ENCODE measurements around the gene MEX3D.

The MEX3D gene

DNA sequence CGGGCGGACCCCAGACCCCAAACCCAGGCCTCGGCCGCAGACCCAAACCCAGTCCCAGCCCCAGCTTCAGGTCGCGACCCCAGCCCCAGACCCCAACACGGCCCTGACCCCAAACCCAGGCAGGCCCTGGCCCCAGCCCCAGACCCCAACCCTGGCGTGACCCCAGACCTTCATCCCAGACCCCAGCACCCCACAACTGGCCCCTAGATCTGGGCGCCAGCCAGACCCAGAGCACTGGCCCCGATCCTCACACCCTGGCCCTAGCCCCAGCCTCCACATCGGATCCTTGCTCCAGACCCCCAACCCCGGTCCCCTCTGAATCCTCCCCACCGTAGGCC lies 17.1 kb upstream of the MEX3D start:
- H3K4me1 Mint-ChIP-seq (ENCODE audit: low read depth), result peaks cover 1% of the 10 kb centered on the region
- no peak for DNase-seq (ENCODE audit: low spot score)
- peaks cover 24% of the 10 kb centered on the region for H3K36me3 Mint-ChIP-seq (ENCODE audit: low read depth)
- H3K4me3 Mint-ChIP-seq, result no peak overlapping the region
- H3K27me3 Mint-ChIP-seq (ENCODE audit: low read depth), result no peaks in the 10 kb centered on the region
- no peaks in the 10 kb centered on the region for H3K9me3 Mint-ChIP-seq
- H3K27ac Mint-ChIP-seq, result no peak overlapping the region

DNA sequence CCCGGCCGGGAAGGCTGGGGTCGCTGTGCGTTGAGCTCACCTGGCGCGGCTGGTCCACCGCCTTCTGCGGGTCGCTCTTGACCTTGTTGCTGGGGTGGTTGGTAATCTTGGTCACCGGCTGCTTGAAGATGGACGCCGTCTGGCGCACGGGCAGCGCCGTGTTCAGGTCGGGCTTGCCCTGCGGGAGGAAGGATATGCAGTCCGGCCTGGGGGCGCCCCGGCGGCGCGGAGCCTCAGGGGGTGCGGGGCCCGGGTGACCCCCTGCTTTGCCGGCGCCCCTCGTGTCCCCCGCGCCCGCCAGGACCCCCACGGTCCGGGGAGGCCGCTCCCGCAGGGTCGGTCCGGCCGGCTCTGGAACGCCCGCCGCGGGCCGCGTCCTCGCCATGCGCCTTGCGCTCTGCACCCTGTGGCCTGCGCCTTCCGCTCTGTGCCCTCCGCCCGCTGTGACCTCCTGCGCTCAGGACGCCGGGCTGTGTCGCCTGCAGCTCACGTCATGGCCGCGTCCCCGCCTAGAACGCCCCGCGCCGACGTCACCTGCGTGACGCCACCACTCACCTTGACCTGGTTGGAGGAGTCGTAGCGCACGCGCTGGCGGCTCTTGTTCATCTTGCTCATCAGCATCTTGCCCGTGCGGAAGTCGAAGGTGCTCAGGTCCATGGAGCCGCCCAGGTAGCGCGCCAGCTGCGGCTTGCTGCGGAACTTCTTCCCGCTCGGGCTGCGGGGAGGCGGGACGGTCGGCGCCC lies 16.5 kb upstream of the MEX3D start:
- Mint-ChIP-seq H3K27ac (no peak overlapping the region), H3K4me3 (no peak overlapping the region), H3K9me3 (no peaks in the 10 kb centered on the region), H3K4me1 (ENCODE audit: low read depth) (peaks cover 1% of the 10 kb centered on the region), H3K36me3 (ENCODE audit: low read depth) (peaks cover 27% of the 10 kb centered on the region), H3K27me3 (ENCODE audit: low read depth) (no peaks in the 10 kb centered on the region)
- no peak for DNase-seq (ENCODE audit: low spot score)

DNA sequence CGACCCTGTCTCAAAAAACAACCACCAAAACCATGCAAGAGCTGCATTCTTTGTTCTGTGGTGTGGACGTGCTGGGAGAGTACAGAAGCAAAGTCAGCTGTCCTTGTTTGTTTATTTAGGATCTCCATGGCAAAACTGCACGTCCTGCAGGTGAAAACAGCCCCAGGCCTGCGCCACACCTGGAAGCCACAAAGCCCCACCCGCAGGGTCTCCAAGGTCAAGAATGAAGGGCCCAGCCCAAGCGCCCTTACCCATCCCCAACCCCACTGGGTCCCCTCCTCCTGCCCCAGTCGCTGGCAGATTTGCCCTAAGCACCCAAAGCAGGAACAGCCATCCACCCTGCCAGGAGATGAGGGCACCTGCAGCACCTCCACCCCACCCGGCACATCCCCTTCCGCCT lies 14.1 kb upstream of the MEX3D start:
- Mint-ChIP-seq H3K27ac (no peak overlapping the region), H3K36me3 (ENCODE audit: low read depth) (peaks cover 28% of the 10 kb centered on the region), H3K4me3 (no peak overlapping the region), H3K4me1 (ENCODE audit: low read depth) (no peaks in the 10 kb centered on the region), H3K9me3 (no peaks in the 10 kb centered on the region), H3K27me3 (ENCODE audit: low read depth) (no peaks in the 10 kb centered on the region)
- DNase-seq (ENCODE audit: low spot score), result no peak

DNA sequence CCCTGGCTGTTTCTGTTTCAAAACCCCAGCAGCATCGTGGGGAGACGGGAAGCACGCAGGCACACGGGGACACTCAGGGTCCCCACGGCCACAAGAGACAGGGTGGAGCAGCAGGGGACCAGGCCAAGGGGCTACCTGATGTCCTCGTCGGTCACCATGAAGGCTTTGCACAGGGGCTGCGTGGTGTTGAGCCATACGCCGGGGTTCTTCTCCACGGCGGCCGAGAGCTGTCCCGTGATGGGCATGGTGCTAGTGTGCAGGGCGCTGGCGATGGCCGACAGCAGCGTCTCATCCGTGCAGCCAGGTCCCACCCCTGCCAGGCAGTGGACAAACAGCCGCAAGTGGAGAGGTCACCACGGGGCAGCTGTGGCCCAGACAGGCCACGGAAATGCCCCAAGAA lies 12.8 kb upstream of the MEX3D start:
- peaks cover 25% of the 10 kb centered on the region for H3K36me3 Mint-ChIP-seq (ENCODE audit: low read depth)
- no peaks in the 10 kb centered on the region for H3K9me3 Mint-ChIP-seq
- no peak overlapping the region for H3K27ac Mint-ChIP-seq
- no peaks in the 10 kb centered on the region for H3K27me3 Mint-ChIP-seq (ENCODE audit: low read depth)
- no peak overlapping the region for H3K4me3 Mint-ChIP-seq
- H3K4me1 Mint-ChIP-seq (ENCODE audit: low read depth), result no peaks in the 10 kb centered on the region
- no peak for DNase-seq (ENCODE audit: low spot score)

DNA sequence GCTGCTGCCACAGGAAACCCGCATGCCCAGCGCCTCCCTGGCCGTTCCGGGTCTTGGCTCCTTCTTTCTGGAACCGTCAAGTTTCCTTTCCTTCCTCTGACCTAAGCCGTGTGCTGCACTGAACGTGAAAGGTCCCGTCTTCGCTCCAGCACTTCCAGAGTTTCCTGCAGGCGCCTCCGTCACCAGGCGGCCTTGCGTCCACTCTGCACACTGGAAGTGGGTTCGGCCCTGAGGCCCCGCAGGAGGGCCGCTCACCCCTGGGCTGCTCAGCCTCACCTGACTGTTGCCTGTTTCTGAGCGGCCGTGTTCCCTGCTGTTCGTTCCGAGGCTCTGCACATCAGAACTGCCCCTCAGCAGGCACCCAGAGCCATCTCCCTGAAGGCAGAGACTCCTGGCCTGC lies 12.3 kb upstream of the MEX3D start:
- Mint-ChIP-seq H3K4me1 (ENCODE audit: low read depth) (no peaks in the 10 kb centered on the region), H3K27ac (no peak overlapping the region), H3K9me3 (no peaks in the 10 kb centered on the region), H3K36me3 (ENCODE audit: low read depth) (peaks cover 21% of the 10 kb centered on the region), H3K4me3 (no peak overlapping the region), H3K27me3 (ENCODE audit: low read depth) (no peaks in the 10 kb centered on the region)
- no peak for DNase-seq (ENCODE audit: low spot score)

DNA sequence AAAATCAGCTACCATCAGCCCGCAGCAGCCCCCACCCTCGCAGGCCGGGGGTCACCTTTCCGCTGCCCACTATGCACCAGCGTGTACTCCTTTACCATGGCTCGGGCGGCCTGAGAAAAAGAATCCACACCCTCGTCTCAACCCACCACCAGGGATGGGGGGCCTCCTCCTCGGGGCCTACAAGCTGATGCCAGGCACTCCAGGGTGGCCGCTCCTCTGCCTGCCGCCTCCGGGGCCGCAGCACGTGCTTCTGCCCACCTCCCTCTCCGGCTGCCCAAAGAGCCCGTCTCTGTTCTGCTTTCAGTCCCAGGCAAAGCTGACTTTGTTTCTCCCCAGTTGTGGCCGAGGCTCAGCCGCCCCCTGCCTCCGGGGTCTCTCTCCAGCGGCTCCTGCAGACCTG lies 11.1 kb upstream of the MEX3D start:
- H3K27ac Mint-ChIP-seq, result no peak overlapping the region
- no peak for DNase-seq (ENCODE audit: low spot score)
- H3K27me3 Mint-ChIP-seq (ENCODE audit: low read depth), result no peaks in the 10 kb centered on the region
- no peak overlapping the region for H3K4me3 Mint-ChIP-seq
- no peaks in the 10 kb centered on the region for H3K4me1 Mint-ChIP-seq (ENCODE audit: low read depth)
- no peaks in the 10 kb centered on the region for H3K9me3 Mint-ChIP-seq
- H3K36me3 Mint-ChIP-seq (ENCODE audit: low read depth), result peaks cover 18% of the 10 kb centered on the region

DNA sequence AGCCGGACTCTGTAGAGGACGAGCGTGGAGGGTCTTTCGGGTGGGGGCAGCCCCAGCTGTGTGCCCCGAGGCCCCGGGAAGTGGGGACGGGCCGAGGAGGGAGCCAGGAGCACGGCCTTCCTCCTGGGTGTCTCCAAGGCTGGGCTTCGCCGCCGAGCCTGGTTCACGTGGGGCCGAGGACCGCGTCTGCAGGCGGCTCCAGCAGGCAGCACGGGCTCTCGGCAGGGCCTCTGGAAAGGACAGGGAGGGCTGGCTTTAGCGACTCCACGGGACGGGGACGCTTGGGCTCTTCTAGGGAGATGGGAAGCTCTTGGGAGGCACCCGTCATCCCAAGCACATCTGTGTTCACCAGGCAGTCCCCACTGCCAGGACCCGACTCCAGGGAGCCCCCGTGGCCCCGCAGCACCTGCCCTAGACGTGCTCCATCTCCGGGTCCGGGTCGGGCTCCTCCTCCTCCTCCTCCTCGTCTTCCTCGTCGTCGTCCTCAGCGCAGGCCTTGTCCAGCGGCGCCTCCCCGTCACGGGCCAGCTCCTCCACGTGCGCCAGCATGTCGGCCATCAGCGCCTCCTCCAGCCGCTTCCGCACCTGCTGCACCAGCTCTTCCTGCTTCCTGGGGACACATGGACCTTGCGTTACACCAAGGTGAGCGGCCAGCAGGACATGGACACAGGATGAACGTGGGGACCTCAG lies 9.9 kb upstream of the MEX3D start:
- Mint-ChIP-seq H3K9me3 (no peaks in the 10 kb centered on the region), H3K36me3 (ENCODE audit: low read depth) (peaks cover 20% of the 10 kb centered on the region), H3K27me3 (ENCODE audit: low read depth) (no peaks in the 10 kb centered on the region), H3K4me1 (ENCODE audit: low read depth) (no peaks in the 10 kb centered on the region), H3K27ac (no peak overlapping the region), H3K4me3 (no peak overlapping the region)
- DNase-seq (ENCODE audit: low spot score), result no peak

DNA sequence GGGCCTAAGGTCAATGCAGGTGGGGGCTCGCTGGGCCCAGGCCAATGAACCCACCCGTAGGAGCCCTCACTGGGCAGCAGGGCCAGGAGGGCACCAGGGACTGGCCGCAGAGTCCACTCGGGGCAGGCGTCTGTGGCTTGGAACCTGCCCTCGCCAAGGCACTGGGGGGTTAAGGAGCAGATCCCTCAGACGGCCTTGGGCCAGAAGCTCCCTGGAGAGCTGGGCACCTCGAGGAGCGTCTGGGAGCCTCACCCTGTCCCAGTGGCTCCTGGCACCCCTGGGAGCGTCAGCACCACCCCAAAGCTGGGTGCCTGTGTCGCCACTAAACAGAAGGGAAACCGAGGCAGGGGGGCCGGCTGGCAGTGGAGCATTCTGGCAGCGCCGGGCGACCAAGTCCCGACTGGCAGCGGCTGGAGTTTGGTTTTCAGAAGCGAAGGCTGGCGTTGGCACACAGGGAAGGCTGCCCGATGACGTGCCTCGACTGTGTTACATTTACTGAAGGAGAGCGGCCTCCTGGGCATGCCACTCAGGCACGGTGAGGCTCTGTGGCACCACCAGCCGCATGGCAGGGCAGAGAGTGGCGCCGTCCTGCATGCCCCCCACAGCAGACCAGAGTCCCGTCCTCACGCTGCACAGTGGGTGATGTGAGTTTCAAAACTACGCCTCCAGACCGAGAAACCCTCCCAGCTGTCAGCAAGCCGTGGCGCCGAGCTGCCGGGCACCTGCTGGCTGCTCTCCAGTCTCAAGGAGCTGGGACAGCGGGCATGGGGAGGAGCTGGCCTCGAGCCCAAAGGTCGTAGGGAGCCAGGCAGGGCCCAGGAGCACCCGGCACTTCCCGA lies 9.2 kb upstream of the MEX3D start:
- no peak overlapping the region for H3K4me3 Mint-ChIP-seq
- no peaks in the 10 kb centered on the region for H3K4me1 Mint-ChIP-seq (ENCODE audit: low read depth)
- no peaks in the 10 kb centered on the region for H3K9me3 Mint-ChIP-seq
- H3K27me3 Mint-ChIP-seq (ENCODE audit: low read depth), result no peaks in the 10 kb centered on the region
- no peak overlapping the region for H3K27ac Mint-ChIP-seq
- no peak for DNase-seq (ENCODE audit: low spot score)
- H3K36me3 Mint-ChIP-seq (ENCODE audit: low read depth), result peaks cover 16% of the 10 kb centered on the region

DNA sequence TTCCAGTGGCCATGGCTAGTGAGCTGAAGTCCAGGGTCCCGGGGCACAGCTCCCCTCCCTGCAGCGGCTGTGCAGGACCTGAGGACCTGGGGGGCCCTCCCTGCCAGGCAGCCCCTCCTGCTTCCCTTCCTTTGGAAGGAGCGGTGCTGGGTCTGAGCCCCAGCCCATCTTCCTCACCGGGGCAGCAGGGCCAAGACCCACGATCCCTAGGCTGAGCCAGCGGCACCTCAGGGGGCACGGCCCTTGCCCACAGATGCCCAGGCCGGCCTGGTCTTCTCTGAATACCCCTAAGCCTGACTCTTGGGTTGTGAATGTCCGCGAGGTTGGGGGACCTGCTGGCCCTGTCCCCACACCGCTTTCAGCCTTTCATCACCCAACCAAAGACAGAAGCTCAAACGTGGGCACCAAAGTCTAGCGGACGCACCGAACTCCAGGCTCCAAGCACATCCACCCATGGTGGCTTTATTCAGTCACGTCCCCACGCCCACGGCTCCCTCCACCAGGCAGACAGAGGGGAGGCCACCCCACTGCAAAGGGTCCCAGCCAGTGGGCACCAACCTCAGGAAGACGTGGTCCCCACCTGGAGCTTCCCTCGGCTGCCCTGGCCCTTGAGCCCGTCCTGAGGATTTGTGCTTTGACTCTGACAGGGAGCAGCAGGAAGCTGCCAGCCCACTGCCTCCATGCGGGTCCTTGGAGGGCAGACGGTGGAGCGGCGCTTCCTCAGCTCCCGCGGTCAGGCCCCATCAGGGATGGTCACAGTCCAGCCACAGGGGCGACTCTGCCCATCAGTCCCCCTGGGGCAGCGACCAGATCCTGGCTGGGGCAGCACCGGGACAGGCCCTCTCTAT lies 8.3 kb upstream of the MEX3D start:
- no peaks in the 10 kb centered on the region for H3K9me3 Mint-ChIP-seq
- H3K27me3 Mint-ChIP-seq (ENCODE audit: low read depth), result peaks cover 1% of the 10 kb centered on the region
- no peaks in the 10 kb centered on the region for H3K4me1 Mint-ChIP-seq (ENCODE audit: low read depth)
- no peak for DNase-seq (ENCODE audit: low spot score)
- H3K27ac Mint-ChIP-seq, result no peak overlapping the region
- H3K4me3 Mint-ChIP-seq, result no peak overlapping the region
- H3K36me3 Mint-ChIP-seq (ENCODE audit: low read depth), result peaks cover 14% of the 10 kb centered on the region

DNA sequence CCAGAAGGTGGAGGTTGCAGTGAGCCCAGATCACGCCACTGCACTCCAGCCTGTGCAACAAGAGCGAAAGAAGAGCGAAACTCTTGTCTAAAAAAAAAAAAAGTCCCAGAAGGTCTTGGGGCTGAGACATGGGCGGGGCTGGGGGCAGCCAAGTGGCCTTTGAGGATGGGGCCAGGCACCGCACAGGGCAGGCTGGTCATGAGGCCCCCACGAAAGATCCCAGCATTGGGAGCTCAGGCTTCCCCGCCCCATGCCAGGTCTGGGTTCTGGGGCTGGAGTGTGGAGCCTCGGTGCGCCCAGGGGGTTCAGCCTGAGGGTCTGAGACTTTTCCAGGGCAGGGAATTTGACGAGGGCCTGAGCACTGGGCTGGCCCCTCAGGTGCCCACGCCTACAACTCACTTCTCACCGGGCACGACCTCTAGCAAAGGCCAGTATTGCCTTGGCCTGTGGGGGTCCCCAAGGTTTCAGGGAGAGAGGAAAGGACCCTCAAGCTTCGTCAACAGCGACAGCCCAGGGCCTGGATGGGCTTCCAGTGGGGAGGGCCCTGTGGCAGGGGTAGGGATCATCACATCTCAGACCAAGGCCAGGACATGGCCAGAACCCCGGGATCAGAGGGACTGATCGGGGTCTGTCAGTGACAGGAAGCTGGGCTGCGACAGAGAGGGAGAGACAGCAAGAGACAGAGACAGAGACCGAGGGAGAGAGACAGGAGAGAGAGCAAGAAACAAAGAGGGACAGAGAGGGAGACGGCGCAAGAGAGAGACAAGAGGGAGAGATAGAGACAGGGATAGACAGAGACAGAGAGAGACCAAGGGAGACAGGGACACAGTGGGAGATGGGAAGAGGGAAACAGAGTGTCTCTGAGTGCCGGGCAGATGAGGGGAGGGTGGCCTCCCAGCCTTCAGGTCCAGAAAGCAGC lies 7.5 kb upstream of the MEX3D start:
- Mint-ChIP-seq H3K4me1 (ENCODE audit: low read depth) (no peaks in the 10 kb centered on the region), H3K36me3 (ENCODE audit: low read depth) (peaks cover 12% of the 10 kb centered on the region), H3K9me3 (no peaks in the 10 kb centered on the region), H3K27me3 (ENCODE audit: low read depth) (peaks cover 6% of the 10 kb centered on the region), H3K27ac (peak overlapping the region; percentile 10), H3K4me3 (no peak overlapping the region)
- no peak for DNase-seq (ENCODE audit: low spot score)

DNA sequence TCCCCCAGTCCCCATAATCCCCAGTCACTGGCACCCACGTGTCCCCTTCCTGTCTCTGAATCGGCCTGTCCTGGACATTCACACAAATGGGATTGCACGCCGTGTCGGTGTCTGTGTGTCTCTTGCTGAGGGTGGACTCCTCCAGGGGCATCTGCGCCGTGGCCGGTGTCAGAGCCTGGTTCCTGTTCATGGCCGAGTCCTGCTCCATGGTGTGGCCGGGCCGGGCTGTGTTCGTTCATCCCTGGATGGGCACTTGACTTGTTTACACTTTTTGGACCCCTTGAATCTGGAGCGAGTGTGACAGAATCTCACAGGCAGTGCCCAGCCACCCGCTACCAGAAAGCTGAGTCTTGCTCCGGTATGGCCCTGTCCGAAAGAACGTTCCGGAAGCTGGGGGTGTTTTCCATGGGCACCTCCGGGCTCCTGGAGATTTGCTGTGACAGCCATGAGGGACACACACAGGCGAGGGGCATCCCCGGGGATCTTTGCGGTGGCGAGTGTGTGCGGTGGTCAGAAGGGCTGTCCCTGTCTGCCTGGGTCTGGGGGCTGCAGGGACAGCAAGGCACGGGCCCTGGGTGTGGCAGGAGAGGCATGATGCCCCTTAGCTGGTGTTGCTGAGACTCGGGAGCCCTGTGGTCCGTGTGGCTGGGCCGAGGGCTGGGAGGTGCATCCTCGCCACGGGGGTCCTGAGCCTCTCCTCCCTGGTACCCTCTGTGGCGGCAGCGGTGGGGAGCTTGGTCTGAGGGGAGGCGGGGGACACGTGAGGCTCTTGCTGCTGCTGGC lies 6.4 kb upstream of the MEX3D start:
- Mint-ChIP-seq H3K4me3 (no peak overlapping the region), H3K36me3 (ENCODE audit: low read depth) (peaks cover 6% of the 10 kb centered on the region), H3K4me1 (ENCODE audit: low read depth) (peaks cover 5% of the 10 kb centered on the region), H3K9me3 (no peaks in the 10 kb centered on the region), H3K27ac (no peak overlapping the region), H3K27me3 (ENCODE audit: low read depth) (peaks cover 16% of the 10 kb centered on the region)
- DNase-seq (ENCODE audit: low spot score), result no peak

DNA sequence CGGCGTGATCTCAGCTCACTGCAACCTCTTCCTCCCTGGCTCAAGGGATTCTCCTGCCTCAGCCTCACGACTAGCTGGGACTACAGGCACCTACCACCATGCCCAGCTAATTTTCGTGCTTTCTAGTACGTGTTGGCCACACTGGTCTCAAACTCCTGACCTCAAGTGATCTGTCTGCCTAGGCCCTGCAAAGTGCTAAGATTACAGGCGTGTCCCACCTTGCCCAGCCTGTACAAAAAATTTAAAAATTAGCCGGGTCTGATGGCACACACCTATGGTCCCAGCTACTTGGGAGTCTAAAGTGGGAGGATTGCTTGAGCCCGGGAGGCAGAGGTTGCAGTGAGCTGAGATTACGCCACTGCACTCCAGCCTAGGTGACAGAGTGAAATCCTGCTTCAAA lies 4.7 kb upstream of the MEX3D start:
- Mint-ChIP-seq H3K9me3 (no peaks in the 10 kb centered on the region), H3K27ac (no peak overlapping the region), H3K36me3 (ENCODE audit: low read depth) (peaks cover 2% of the 10 kb centered on the region), H3K27me3 (ENCODE audit: low read depth) (peaks cover 18% of the 10 kb centered on the region), H3K4me1 (ENCODE audit: low read depth) (peaks cover 5% of the 10 kb centered on the region), H3K4me3 (no peak overlapping the region)
- no peak for DNase-seq (ENCODE audit: low spot score)
